Measurements from ENCODE around the gene PRKG2. TPM values are rescaled to one million over a fixed set of nuclear protein-coding genes. Genes with fewer than 3 reads are reported as not detected.
"Not testable (repeated sequence)": the region's sequence is repeated elsewhere in the genome, so short reads cannot be mapped to it uniquely, and the experiment has no call there.

PRKG2 gene, protein sequence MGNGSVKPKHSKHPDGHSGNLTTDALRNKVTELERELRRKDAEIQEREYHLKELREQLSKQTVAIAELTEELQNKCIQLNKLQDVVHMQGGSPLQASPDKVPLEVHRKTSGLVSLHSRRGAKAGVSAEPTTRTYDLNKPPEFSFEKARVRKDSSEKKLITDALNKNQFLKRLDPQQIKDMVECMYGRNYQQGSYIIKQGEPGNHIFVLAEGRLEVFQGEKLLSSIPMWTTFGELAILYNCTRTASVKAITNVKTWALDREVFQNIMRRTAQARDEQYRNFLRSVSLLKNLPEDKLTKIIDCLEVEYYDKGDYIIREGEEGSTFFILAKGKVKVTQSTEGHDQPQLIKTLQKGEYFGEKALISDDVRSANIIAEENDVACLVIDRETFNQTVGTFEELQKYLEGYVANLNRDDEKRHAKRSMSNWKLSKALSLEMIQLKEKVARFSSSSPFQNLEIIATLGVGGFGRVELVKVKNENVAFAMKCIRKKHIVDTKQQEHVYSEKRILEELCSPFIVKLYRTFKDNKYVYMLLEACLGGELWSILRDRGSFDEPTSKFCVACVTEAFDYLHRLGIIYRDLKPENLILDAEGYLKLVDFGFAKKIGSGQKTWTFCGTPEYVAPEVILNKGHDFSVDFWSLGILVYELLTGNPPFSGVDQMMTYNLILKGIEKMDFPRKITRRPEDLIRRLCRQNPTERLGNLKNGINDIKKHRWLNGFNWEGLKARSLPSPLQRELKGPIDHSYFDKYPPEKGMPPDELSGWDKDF
- total RNA-seq (2014; rRNA removed; shearing (Covaris generic)): not detected in 2 replicates

DNA sequence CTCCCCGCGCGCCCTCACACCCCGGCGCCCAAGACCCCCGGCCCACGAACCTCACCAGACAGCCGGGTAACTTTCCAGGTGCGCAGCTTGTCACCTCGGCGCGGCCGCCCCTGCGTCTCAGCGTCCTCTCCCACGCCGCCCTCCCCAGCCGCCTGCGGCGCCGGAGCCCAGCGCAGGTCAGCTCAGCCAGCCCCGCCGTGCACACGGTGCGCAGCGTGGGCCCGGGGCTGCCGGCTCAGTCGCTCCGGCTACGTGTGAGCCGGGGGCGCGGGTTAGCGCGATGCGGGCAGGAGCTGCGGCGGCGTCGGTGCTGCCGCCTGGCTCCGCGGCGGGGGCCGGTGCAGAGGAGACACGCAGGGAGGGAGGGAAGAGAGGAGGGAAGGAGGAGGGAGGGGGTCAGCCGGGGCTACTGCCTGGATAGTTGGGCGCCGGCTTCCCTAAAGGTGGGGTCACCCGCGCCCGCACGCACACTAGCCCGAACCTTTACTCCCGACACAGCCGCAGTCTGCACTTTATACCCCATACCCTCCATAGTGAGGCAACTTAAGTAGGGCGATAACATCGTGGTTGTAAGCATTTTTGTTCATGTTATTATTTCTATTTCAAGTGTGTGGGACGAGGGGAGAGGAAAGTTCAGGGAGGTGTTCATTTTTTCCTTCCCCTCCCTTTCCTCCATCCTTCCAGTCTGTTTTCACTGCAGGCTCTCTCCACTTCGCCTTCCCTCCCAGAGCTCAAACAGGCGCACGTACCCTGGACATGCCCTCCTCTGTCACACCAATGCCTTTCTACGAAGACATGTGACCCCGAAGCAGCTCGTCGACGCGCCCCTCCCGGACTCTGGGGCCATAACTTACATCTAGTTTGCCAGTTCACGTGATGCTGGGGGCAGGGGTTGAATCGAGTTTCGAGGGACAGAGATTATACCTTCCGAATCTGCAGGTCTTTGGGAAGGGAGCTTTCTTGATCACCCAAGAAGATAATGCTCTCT, at the start of gene PRKG2:
TSS of gene PRKG2 (minus strand) at position 342 of the 988 bp plus-strand sequence. CDS start 10,175 bp downstream, outside the sequence.
- DNase-seq (ENCODE audit: low read depth): no peak

DNA sequence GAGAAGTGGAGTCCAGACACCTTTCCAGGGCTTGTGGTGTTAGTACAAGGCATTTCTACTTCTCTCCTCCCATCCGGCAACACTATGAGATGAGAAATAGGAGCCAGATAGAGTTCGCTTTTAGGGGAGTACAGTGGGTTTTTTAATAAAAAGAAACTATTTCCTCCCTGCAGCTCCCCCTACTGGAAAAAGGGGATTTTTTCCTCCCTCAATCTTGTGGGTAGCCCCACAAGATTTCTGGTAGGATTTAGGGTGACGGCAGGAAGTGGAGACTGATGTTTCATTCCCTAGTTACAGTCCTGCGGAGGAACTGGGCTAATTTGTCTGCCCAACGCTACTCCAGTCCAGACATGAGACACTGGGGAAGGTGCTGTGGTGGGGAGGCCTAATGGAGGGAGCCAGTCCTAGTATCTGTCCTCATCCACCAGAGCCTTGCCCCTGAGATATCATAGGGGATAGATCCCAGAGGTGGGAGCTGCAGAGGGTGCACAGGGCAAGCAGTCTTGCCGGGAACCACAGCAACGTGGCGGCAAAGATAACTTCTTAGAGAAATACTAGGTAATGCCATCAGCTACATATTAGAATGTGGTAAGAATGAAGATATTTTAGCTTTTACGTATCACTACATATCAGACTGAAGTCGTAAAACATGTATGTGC, 45.5 kb upstream of the PRKG2 start:
- DNase-seq (ENCODE audit: low read depth): no peak

DNA sequence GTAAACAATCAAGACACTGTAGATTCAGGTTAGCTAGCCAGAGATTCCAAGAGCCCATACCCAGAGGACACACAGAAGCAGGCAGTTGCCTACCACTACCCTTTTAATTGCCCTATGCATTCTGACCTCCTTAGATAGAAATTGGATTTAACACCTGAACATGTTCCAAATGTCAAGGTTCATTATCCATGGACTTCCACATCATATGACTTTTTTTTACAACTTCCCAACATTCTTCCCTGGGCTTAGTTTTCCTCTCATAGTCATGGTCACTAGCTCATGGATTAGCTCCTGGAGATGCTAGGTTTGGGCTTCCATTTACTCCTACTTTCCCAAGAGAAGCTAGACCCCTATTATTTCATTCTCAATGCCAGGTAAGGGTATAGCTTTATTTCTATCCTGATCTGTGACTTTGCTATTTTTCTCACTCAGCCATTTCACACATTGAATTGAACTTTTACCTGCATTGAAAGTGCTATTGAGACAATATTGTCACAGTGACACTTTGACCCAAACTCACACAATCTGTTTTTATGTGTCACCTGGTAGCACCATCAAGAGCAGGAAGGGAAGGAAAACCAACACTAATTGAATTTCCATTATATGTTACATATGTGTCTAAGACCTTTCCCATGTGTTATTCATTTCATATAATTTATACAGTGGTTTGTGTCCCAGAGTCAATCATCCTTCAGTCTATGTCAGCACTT, 44.0 kb upstream of the PRKG2 start:
- no peak for DNase-seq (ENCODE audit: low read depth)

DNA sequence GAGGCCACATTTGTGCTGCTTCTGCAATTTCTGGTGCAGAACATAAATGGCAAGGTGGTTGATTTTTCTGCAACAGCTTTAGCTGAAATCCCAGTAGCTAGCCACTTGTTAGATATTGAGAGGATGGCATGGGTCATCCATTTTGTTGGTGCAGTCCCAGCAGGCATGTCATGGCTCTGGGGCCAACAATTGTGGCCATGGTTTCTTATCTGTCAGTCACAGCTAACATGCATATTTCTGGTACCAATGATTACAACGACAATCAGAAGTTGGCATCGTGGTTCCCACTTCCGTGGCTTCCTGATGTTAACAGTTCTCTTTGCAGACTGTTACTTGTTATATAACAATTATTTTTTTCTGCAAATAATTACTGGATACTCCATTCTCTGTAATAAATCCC, 42.8 kb upstream of the PRKG2 start:
- no peak for DNase-seq (ENCODE audit: low read depth)

DNA sequence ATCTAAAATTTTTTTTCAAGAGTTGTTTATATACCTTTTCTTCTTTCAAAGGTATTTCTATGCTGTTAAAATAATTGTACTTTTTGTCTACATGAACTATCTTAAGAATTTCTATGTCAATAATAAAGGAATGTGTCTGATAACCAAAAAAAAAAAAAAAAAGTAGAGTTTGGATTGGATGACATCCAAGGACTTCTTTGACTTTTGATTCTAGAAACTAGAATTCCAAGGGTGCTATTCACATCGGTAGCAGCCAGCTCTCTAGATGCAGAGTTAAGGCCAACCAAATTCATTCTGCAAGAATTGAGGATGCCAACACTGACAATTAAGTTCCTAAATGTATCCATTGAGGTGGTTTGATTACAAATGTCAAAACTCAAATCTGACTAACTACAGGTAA, 42.0 kb upstream of the PRKG2 start:
- no peak for DNase-seq (ENCODE audit: low read depth)

DNA sequence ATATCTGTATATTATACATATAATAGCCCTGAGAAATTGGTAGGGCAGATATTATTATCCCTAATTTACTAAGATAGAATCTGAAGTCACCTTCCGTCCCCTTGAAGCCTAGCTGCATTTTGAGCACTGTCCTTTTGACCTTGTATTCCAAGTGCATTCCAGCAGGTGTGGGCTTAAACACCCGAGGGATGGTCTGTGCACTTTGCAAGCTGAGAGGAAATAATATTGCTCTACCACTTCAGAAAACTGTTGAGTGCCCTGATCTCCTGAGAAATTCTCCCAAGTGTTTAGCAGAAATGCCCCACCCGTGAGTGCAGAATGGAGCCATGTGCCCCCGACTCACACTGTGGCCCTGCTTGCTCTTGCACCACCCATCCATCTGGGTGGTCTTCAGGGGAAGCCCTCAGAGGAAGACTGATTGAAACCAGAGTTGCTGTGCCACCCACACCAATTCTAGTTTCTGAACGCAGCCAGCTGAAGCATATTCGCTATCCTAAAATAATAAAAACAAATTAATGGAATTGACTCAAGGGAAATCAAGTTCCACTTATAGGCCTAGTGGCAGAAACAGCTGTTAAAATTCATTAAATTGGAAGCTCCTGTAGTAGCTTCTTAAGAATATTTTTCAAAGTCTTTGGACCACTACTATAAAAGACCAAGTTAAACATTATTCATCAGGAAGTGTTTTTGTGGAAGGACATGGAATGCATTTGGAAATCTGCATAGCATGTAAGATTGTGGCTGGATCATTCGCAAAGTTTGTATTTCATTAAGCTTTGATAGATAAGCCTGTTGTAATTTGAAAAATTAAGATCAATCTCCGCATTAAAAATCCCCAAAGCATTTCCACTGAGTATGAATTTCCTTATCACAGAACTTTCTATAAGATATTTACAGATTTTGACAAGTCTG, 41.3 kb upstream of the PRKG2 start:
- no peak for DNase-seq (ENCODE audit: low read depth)

DNA sequence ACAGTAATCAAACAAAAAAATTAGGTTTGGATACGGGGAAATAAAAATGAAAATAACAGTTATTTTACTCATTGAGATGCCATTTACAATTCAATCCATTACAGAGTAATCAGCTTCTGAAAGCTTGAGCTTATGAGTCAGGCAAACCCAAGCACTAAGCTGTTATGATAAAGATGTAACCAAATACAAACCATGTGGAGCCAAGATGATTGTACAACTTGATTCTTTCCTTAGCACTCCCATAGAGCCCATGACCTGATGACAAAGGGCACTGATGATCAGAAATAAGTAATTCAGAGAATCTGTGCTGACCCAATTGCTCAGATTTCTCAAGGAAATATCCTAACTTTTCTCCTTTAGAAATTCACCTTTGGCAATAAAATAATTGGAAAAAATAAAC, 40.5 kb upstream of the PRKG2 start:
- no peak for DNase-seq (ENCODE audit: low read depth)

DNA sequence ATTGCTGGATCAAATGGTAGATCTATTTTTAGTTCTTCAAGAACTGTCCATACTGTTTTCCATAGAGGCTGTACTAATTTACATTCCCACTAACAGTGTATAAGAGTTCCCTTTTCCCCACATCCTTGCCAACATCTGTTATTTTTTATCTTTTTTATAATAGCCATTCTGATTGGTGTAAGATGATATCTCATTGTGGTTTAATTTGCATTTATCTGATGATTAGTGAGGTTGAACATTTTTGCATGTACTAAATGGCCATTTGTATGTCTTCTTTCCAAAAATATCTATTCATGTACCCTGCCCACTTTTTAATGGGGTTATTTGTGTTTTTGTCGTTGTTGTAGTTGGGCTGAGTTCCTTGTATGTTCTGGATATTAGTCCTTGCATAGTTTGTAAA, 35.4 kb upstream of the PRKG2 start:
- no peak for DNase-seq (ENCODE audit: low read depth)

DNA sequence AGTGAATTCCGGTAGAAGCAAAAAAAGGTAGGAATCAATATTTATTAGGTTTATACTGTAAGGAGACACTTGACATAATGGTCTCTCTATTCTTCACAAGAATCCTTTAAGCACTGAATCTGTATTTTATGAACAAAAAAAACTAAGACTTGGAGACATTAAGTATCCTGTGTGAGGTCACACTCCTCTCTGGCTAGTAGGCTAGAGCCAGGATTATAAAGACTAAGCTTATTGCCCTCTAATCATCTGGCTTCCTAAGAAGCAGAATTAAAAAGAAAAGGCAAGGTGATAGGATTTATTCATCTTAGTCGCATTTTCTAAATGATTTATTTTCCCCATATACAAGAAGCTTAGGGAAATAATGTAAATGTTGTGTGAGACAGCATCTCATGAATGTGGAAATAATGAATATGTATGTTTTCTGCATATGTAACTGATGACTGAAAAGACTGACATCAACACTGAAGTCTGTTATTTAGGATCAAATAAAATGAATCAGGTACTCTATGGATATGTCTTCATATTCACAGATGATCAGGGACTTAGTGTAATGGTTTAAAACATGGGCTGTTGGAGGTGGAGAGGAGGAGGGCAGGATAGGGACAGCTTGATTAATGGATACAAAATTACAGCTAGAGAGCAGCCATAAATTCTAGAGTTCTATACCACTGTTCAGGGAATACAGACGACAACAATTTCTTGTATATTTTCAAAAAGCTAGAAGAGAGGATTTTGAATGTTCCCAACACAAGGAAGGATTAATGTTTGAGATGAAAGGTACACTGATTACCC, 30.4 kb upstream of the PRKG2 start:
- DNase-seq (ENCODE audit: low read depth): no peak

DNA sequence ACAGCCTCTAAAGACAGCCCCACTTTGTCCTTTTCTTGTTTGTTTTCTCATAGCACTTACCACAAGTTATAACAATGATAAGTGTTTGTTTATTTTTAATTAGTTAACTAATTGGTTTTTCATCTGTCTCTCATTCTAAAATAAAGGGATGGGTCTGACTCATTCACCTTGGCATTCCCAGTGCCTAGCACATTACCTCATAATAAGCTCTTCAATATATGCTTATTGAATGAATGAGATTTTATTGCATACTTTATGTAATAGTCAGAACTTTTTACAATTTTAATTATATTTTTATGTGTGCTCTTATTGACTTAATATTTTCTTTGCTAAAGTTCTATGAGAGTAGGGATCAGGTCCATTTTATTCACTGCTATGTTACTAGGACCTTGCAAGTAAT, 22.8 kb upstream of the PRKG2 start:
- no peak for DNase-seq (ENCODE audit: low read depth)

DNA sequence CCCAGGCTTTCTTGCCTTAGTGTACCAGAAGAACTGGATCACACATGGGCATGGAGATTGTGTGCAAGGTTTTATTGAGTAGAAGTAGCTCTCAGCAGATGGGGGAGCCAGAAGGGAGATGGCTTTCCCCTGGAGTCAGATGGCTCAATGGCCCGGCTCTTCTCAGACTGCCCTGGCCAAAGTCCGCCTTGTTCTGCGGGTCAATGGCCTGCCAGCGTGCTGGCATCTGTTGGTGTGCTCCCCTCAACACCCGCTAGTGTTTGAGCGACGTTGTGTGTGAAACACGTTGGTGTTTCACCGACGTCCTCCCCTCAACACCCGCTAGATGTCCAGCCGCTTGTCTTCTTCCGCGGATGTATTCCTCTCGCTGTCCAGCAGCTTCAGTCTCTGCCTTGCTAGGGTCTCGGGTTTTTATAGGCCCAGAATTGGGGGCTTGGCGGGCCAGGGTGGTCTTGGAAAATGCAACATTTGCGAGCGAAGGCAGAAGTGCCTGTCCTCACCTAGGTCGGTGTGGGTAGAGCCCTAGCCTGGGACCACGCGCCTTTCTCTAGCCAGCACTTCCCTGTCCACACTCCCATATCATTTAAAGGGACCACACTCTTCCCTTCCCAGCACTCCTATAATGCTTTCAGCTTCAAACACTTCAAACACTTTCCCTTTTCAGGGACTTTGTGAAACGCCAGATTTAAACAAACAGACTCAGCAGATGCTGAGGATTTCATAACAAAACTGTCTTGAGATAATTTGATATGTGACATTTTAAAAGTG, 21.1 kb upstream of the PRKG2 start:
- DNase-seq (ENCODE audit: low read depth): no peak

DNA sequence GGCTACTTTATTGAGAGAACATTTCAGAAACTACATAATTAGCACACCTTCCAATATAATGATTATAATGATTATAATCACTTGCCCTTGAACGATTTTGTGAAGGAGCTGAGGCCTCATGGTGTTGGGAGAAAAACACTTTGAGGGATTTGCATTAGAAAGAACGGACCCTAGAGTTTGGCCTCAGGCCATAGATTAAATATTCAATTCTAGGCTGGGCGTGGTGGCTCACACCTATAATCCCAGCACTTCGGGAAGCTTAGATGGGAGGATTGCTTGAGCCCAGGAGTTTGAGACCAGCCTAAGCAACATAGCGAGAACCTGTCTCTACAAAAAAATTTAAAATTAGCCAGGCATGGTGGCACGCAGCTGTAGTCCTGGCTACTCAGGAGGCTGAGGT, 12.9 kb upstream of the PRKG2 start:
- no peak for DNase-seq (ENCODE audit: low read depth)

DNA sequence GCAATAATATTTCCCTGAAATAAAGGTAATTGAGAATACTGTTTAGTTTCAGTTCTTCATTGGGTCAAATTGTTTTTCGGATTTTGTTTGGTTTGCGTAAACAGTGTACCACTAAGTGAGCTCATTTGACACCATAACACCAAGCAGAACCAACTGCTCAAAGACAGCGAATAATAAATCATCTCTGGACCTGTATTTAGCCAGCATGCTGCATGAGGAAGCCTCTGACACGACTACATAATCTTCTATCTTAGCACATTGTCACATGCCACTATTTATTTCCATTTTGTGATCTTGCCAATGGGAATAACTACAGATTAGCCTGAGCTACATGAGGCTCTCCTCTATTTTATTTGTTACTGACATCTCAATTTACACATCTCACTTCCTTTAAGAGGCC, 12.1 kb upstream of the PRKG2 start:
- no peak for DNase-seq (ENCODE audit: low read depth)

DNA sequence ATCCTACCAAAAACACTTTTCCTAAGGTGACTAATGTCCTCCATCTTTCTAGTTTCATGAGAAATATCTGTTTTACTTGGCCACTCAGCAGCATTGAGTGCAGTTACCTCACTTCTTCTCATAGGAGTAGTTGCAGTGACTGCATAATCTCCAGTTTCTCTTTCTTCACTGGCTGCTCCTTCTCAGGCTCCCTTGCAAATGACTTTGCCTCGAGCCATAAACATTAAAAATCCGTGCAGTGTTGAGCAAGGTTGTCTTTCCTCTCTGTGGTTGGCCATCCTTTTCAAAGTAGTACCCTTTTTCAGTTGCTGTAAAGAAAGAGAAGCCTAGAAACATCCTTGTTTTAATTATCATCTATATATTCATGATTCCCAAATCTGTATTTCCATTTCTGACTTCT, 10.2 kb upstream of the PRKG2 start:
- no peak for DNase-seq (ENCODE audit: low read depth)

DNA sequence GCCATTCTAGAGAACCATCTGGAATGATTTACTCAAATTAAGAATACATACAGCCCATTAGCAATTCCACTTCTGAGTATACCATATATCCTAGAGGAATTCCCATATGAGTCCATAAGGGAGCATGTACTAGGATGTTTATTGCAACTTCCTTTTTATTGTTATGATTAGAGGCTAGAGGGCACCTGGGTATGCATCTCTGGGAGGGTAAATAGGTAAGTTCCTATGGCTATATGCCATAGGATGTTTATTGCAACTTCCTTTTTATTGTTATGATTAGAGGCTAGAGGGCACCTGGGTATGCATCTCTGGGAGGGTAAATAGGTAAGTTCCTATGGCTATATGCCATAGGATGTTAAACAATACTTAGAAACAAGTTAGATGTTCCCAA, 7.1 kb upstream of the PRKG2 start:
- not testable (repeated sequence) for DNase-seq (ENCODE audit: low read depth)

DNA sequence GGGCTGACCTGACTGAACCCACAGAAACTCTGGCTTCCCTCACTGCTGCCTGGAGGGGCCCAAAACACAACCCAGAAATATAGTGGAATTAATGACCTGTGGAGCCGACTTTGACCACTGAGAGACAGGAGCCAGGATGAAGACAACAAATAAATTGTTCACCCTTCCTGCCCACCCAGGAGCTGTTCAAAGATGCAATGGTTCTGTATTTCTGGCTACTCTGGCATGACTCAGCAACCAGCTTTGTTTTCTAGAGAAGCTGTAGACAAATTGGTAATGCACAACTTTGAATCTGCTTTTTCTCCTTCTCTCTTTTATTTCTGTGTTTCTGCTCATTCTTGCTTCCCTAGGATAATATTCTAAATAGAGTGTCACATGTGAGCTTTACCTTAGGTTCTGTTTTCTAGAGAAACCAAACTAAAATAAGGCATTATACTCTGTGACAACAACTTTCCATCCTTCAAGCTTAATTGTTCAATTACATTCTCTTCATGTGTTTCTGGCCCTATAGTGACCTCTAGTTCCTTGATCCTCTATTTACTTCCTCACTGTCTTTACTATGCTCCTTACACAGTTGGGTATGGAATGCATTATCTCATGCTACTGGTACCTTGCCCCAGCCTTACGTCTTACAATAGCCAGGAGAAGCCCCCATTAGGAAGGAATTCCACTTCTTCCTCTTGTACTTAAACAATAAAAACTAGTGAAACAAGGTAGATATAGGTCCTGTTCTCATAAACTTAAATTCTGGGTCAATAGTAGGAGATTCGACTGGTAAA, 6.5 kb upstream of the PRKG2 start:
- DNase-seq (ENCODE audit: low read depth): no peak

DNA sequence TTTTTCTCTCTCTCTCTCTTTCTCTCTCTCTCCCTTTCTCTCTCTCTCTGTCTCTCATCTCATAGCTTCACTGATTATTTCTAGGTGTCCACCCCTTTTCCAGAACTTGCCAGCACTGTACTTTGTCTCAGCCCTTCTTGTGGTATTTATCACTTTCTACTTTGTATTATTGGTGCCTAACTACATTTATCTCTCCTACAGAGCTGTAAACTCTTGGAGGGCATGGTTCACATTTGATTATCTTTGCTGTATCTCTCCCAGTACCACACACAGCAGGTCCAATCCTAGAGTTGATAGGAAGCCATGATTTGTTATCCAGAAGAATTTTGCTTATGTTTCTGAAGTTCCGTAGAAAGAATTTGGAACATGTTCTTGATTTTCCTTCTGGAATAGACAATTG, 5.2 kb upstream of the PRKG2 start:
- DNase-seq (ENCODE audit: low read depth): no peak

Data from RPMI7951 (cell line).